ENCODE data around the gene ACO1.
A peak's percentile ranks its signal among the peaks of the same experiment; 100 is the strongest.

Gene ACO1

GRCh38 chr9:32424616-32425015 lies 40.2 kb downstream of the ACO1 start:
- DNase-seq: no peak

GRCh38 chr9:32426278-32426939 lies 42.0 kb downstream of the ACO1 start:
- no peak for DNase-seq

DNA sequence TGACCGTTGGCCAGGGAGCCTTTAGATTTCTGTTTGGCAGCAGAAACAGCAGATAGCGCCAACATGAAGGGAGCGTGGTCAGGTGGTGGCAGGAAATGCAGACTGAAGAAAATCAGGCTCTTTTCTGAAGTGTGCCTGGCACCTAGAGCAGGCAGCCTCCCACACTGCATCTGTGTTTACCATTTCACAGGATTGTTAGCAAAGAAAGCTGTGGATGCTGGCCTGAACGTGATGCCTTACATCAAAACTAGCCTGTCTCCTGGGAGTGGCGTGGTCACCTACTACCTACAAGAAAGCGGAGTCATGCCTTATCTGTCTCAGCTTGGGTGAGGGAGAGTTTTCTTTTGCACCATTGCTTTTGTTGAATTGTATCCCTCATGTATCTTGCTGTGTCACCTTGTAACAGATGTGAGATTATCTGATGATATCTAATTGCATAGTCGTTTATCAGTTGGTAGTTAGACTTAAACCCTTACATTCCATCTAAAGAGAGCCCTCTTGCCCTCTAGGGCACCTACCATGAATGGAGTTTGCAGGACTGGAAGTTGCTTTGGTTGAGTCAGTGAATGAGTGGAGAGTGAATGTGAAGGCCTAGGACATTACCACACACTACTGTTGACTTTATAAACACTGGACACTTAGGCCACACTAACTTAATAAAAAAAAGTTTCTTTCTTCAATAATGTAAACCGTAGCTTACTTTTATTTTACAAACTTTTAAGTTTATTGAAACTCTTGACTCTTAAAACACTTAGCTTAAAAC lies 42.8 kb downstream of the ACO1 start:
- no peak for DNase-seq

DNA sequence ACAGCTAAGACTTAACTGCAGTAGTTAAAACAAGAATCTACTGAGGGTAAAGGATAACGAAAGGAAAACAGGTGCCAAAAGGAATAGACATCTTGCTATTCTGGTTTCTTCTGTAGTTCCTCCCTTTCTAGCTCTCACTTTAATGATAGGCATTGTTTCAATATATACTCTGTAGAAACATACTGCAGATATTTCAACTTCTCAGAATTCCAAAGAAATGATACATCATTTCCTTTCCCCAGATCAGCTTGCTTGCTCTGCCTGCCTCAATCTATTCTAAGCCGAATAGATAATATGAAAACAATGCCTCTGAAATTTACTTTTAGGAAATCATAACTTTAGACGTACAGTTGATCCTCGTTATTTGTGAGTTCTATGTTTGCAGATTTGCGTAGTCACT lies 46.3 kb downstream of the ACO1 start:
- DNase-seq: no peak

- DNase-seq: no peak
These were observed 46.8 kb downstream of the ACO1 start for GRCh38 chr9:32431196-32431595.

DNA sequence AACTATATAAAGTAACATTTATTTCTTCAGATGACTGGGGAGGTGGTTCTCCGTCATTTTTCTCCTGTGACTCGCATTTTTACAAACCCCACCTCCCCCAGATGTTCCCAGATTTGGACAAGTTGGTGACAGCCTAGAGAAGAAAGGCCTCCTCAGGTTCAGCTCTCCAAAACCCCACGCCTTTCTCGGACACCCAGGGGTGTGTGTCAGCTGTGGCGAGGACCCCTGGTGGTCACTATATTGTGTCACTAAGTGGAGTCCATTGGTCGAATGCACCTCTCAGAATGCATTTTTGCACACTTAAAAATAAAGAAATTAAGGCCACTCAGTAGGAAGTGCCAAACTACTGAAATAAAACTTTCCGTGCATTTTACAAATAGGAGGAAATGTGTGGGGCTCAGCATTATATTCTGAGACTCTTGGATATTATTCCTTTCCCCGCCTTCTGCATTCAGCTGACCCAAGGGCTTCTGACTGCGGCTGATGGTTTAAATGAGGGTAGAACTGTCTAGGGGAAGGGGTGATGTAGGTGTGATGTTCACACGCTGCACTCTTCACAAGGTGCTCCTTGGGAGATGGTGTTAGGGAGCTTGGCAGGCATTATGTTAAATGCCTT lies 47.6 kb downstream of the ACO1 start:
- DNase-seq: peak; percentile 3 to 15

DNA sequence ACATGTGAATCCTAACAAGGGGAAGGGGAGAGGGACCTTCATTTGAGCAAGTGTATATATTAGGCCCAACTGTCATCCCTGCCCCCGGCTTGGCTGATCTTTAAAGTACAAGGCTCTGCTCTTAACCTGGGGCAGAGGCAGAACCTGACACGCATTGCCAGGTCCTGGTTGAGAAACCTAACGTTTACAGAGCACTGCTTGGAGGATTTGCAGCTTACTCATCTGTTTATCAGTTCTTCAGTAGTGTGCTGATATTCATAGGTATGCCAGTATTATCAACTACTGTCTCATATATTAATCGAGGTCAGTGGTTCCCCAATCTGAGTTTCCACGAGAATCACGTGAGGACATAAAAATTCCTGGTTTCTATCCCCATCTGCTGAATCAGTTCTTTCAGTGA lies 50.4 kb downstream of the ACO1 start:
- DNase-seq: no peak

- DNase-seq: no peak
These were observed 57.2 kb downstream of the ACO1 start for GRCh38 chr9:32441678-32442077.

- DNase-seq: no peak
These were observed 58.0 kb downstream of the ACO1 start for GRCh38 chr9:32442433-32442832.

GRCh38 chr9:32449969-32450368 lies 65.5 kb downstream of the ACO1 start:
- no peak for DNase-seq

DNA sequence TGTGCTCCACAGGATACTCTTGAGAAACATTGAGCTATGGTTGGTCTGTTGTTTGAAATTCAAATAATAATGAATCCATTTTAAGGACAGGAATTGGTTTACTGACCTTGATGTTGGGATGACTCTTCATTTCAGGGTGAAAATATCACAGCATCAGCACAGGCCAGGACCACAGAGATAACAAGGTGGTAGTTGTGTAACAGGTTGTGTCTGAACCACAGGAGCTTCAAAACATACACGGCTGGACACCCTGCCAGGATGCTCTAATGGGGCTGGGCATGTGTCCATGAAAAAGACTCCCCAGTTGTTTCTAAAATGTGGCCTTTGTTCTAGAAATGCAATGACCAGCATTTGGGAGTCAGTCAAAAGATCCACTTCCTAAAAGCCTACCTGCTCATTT lies 69.8 kb downstream of the ACO1 start:
- DNase-seq: no peak

GRCh38 chr9:32455738-32456137 lies 71.3 kb downstream of the ACO1 start:
- no peak for DNase-seq

GRCh38 chr9:32456564-32456963 lies 72.1 kb downstream of the ACO1 start:
- no peak for DNase-seq

GRCh38 chr9:32463500-32464293 lies 79.3 kb downstream of the ACO1 start:
- no peak for DNase-seq

DNA sequence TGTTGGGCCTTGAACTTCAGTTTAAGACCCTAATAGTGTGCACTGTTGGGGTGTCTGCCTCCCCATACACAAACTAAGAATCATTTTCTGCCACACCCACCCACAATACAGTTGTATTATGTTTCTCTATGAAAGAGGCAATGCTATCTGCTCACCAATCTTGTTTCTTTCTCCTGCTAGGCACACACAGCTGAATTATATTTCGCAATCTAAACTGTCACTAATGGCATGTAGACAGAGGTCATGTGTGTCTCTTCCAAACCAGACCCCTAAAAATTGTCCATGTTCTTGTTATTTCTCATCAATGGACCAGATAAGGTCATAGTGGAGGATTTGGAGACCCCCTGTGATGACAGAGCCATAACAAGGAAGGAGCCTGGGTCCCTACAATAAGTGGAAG lies 84.3 kb downstream of the ACO1 start:
- peak; percentile 19 to 25 for DNase-seq

DNA sequence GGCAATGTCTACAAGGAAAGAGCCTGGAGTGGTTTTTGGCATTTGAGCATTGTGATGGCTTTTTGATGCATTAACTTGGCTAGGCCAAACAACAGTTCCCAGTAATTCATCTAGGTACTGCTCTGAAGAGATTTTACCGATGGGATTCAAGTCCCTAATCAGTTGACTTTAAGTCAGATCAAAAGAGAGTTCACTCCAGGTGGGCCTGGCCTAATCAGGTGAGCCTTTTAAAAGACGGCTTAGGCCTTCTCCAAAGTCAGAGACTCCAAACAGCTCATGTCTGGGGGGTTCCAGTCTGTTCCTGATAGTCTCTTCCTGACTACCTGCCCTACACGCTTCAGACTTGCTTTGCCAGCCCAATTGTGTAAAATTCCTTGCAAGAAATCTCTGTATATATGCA lies 87.9 kb downstream of the ACO1 start:
- DNase-seq: no peak

DNA sequence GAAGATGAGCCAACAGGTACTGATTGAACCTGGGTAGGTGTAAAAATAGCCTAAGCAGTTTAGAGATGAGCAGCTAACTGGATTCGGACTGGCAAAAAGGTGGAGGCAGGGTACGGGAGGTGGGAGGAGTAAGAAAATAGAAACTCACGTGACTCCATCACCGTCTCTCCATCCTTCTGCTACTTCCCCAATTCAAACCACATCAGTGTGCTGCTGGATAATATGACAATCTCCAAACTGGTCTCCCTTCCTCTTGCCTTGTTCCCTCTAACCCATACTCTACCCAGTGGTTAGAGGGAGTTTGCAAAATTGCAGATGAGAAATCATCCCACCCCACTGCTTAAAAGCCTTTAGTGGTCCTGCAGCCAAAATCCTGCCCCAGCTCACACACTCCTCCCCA lies 98.9 kb downstream of the ACO1 start:
- no peak for DNase-seq

- no peak for DNase-seq
These were observed 102.6 kb downstream of the ACO1 start for GRCh38 chr9:32486839-32487562.

- DNase-seq: no peak
These were observed 103.5 kb downstream of the ACO1 start for GRCh38 chr9:32487981-32488380.

GRCh38 chr9:32490601-32491000 lies 106.2 kb downstream of the ACO1 start:
- no peak for DNase-seq

GRCh38 chr9:32497921-32498320 lies 113.5 kb downstream of the ACO1 start:
- DNase-seq: no peak

DNA sequence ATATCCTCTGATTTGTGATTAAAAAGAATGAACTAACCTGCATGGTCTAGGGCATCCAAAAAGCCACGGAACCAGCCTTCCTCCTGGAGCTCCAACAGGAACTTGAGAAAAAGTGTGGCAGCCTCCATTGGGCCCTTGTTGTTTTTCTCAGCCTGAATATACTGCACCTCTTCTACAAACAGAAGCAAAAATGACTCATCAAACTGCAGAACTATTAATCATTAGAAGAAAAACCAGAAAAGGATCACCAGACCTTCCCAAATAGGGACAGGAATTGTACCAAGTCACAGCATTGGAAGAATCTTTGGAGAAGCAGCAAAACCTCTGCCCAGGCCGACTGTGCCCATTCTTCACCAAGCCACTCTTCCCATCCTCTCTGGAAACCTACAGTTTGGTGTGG lies 116.3 kb downstream of the ACO1 start:
- no peak for DNase-seq

- DNase-seq: no peak
These were observed 117.4 kb downstream of the ACO1 start for GRCh38 chr9:32501868-32502267.

Measured in AML-193 (cell line).